ENCODE measurements around the gene SPRED1.

DNA sequence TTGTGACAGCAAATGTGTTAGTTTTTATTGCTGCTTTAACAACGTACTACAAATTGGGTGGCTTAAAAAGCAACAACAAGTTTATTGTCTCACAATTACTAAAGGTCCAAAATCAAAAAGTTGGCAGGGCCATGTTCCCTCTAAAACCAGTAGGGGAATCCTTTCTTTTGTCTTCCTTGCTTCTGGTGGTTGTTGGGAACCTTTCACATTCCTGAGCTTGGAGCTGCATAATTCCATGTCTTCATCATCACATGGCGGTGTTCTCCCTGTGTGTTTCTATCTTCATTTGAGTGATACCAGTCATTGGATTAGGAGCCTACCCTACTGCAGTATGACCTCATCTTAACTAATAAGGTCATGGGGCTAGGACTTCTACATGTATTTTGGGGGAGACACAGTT, 7.4 kb downstream of the SPRED1 start:
- no peak for TF ChIP-seq RFX5 (IDR thresholded peaks at IDR 0.05; ENCODE audit: low read depth, low read length)
- TF ChIP-seq CTCF (IDR thresholded peaks at IDR 0.05 in 2 of 3, conservative IDR thresholded peaks at IDR 0.05 in 1 of 3; ENCODE audit: control insufficient read depth in 2 of 3, extremely low read depth in 1 of 3, insufficient read depth in 1 of 3, low read depth in 3 of 3, low read length in 3 of 3), result no peak
- TF ChIP-seq EED (IDR thresholded peaks at IDR 0.05; ENCODE audit: low read depth), result no peak
- TF ChIP-seq RAD51 (IDR thresholded peaks at IDR 0.05), result no peak
- no peak for TF ChIP-seq NRF1 (conservative IDR thresholded peaks at IDR 0.05; ENCODE audit: low read depth, low read length)
- no peak for TF ChIP-seq NFXL1 (IDR thresholded peaks at IDR 0.05; ENCODE audit: borderline replicate concordance)
- no peak for TF ChIP-seq CHD2 (IDR thresholded peaks at IDR 0.05; ENCODE audit: borderline replicate concordance, low read depth, low read length)
- TF ChIP-seq POLR2AphosphoS2 (IDR thresholded peaks at IDR 0.05; ENCODE audit: low read depth, low read length), result no peak
- TF ChIP-seq RAD21 (IDR thresholded peaks at IDR 0.05; ENCODE audit: insufficient read depth, low read depth, low read length), result no peak
